Measurements from ENCODE around the gene ARL14EP. TPM values are rescaled to one million over a fixed set of nuclear protein-coding genes. Genes with fewer than 3 reads are reported as not detected.

Gene ARL14EP
- 10 to 100 TPM; 70.3 to 73.6 TPM for total RNA-seq
- polyA plus RNA-seq, result 10 to 100 TPM; 65.8 to 78.6 (median 71.2) TPM
- total RNA-seq, result 29.7 to 79.0 (median 55.4) reads per million in 6 experiments

DNA sequence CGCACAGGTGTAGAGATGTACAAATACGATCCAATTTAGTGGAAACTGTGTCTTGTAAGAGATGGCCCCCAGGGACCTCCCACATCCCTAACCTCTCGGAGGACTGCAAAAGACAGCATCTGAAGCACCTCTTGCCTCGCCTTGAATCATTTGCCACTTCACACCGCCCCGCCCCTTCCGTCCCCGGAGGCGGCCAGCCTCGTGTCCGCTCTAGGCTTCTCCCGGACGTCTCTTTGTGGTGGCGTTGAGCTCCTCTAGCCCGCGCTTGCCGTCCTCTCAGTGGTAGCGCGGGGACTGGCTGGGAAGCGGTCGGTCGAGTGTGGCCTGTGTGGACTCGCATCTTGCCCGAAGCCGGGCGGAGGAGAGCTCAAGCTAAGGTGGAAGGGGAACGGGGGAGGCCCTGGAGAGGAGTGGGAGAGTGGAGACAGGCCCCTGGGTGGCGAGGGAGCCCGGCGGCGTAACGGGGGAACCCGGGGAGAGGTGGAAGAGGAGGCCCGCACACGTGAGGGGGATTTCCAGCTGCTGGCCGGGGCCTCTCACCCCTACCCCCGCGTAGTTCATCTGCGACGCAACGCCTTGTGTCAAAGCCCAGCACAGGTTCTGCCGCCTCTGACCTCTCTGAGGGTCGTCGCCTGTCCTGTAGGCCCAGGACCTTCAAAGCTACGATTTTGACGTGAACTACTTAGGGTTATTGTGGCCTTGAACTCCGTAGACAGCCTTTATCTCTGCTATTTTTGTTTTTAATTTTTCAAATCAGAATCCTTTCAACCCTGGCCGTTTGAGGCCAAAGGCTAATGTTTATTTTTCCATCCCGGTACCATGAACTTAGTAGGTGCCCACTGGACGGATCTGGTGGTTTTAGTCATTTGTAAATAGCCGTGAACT, at the start of gene ARL14EP:
TSS of gene ARL14EP (plus strand) at position 279 of the 885 bp plus-strand sequence. CDS start 7,845 bp downstream, outside the sequence.
- Mint-ChIP-seq H3K4me1 (peaks cover 19 to 56% (median 45%) of the 10 kb centered on the region in 4 donors), H3K27ac (peak within 1 kb of the TSS; percentile 97 to 100 (median 99))
- POLR2A ChIA-PET, result interaction anchor here (0.6 to 1.9 kb wide), 6 partner anchors 8 to 98 kb away, joined by 3 to 8 read pairs (median 4); no protein-coding TSS in a partner anchor

GRCh38 chr11:30277176-30277575, 45.7 kb upstream of the ARL14EP start:
- peaks cover 2 to 9% (median 7%) of the 10 kb centered on the region in 5 donors for H3K27me3 Mint-ChIP-seq
- H3K9me3 Mint-ChIP-seq, result no peaks in the 10 kb centered on the region
- no peak overlapping the region for H3K27ac Mint-ChIP-seq
- POLR2A ChIA-PET, result no interaction called here
- no peak overlapping the region for H3K4me3 Mint-ChIP-seq
- DNase-seq (no peak), ATAC-seq (no peak)
- H3K36me3 Mint-ChIP-seq, result no peaks in the 10 kb centered on the region
- peaks cover 13 to 22% (median 19%) of the 10 kb centered on the region in 4 donors for H3K4me1 Mint-ChIP-seq

More for the DNA sequence above, at the start of gene ARL14EP:
- Mint-ChIP-seq H3K36me3 (peaks cover 0 to 3% (median 0%) of the 10 kb centered on the region in 3 donors), H3K9me3 (no peaks in the 10 kb centered on the region), H3K4me3 (peak within 1 kb of the TSS; percentile 95 to 100 (median 99)), H3K27me3 (peaks cover 0 to 14% (median 9%) of the 10 kb centered on the region in 5 donors)
- DNase-seq (peak; percentile 67 to 90 (median 84)), ATAC-seq (peak; percentile 85 to 86)

DNA sequence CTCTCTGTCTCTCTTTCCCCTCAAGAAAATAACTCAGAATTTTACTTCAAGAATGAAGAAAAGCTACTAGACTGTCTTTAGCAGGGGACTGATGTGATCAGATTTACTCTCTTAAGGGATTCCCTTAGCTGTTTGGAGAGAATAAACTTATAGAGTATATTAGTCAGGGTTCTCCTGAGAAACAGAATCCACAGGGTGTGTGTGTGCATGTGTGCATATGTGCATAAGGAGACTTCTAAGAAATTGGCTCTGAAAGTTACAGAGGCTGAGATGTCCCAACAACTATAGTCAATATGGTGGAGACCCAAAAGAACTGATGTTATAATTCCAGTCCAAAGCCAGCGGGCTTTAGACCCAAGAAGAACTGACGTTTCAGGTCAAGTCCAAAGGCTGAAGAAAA, 43.1 kb upstream of the ARL14EP start:
- Mint-ChIP-seq H3K4me1 (peaks cover 17 to 34% (median 28%) of the 10 kb centered on the region in 4 donors), H3K9me3 (no peaks in the 10 kb centered on the region), H3K27ac (no peak overlapping the region), H3K4me3 (no peak overlapping the region), H3K27me3 (no peaks in the 10 kb centered on the region), H3K36me3 (no peaks in the 10 kb centered on the region)
- ATAC-seq, result no peak
- POLR2A ChIA-PET, result no interaction called here
- DNase-seq, result no peak

DNA sequence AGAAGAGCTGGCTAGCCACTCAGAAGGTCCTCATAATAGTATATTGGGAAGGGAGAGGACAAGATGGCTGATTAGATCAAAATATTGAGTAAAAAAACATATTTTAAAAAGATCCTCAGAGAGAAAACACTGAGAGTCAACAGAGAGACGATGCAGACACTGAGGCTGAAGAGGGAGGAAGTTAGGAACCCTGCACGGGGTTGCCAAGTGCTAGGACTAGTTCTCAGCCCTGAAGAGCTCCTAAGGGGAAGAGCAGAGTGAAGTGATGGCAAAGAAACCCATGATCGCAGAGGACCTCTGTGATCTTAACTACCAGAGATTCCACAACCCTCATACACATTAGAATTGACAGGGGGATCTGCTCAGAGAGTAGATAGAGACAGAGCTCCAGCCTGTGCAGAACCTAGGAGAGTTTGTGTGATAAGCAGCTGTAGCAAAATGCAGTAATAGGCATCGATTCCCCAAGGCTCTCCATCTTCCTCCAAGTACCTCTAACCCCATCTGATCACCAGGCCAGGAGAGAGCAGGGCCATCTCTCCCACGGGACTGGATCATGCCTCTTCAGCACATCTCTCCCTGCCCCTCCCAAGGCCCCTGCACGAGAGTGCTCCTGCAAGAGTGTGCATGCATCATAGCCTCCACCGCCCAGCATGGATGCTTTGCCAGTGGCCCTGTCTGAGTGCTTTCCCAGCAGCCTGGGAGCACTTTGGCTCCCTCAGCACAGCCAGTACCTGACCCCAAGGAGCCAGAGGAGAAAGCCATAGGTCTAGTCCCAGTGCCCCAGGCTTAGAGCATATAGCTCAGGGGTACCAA, 41.2 kb upstream of the ARL14EP start:
- Mint-ChIP-seq H3K4me3 (peak overlapping the region; percentile 44 to 86 (median 68)), H3K4me1 (peaks cover 17 to 34% (median 28%) of the 10 kb centered on the region in 4 donors), H3K9me3 (no peaks in the 10 kb centered on the region), H3K27me3 (no peaks in the 10 kb centered on the region), H3K27ac (peak overlapping the region; percentile 27 to 92 (median 76)), H3K36me3 (no peaks in the 10 kb centered on the region)
- POLR2A ChIA-PET, result interaction anchor here (2.2 kb wide), 1 partner anchor 41 kb away, joined by 7 read pairs; the partner anchor contains the start of gene ARL14EP
- peak in 1 of 10 donors; percentile 3 for DNase-seq
- peak; percentile 28 to 39 for ATAC-seq

GRCh38 chr11:30282289-30282631, 40.6 kb upstream of the ARL14EP start:
- peak in 6 of 10 donors; percentile 2 to 27 (median 16) for DNase-seq
- Mint-ChIP-seq H3K4me1 (peaks cover 17 to 34% (median 28%) of the 10 kb centered on the region in 4 donors), H3K36me3 (no peaks in the 10 kb centered on the region), H3K27me3 (no peaks in the 10 kb centered on the region), H3K9me3 (no peaks in the 10 kb centered on the region), H3K4me3 (peak overlapping the region; percentile 44 to 86 (median 68)), H3K27ac (peak overlapping the region in 9 of 10 donors; percentile 24 to 92 (median 76))
- ATAC-seq, result peak; percentile 52 to 70
- POLR2A ChIA-PET, result interaction anchor here (2.2 kb wide), 1 partner anchor 40 kb away, joined by 7 read pairs; the partner anchor contains the start of gene ARL14EP

GRCh38 chr11:30284836-30285235, 38.1 kb upstream of the ARL14EP start:
- ATAC-seq, result no peak
- Mint-ChIP-seq H3K27me3 (no peaks in the 10 kb centered on the region), H3K27ac (peak overlapping the region in 1 of 10 donors; percentile 18), H3K36me3 (no peaks in the 10 kb centered on the region), H3K4me3 (no peak overlapping the region), H3K4me1 (peaks cover 17 to 34% (median 27%) of the 10 kb centered on the region in 4 donors), H3K9me3 (no peaks in the 10 kb centered on the region)
- POLR2A ChIA-PET, result no interaction called here
- no peak for DNase-seq

GRCh38 chr11:30285416-30286121, 37.3 kb upstream of the ARL14EP start:
- no peaks in the 10 kb centered on the region for H3K36me3 Mint-ChIP-seq
- H3K9me3 Mint-ChIP-seq, result no peaks in the 10 kb centered on the region
- DNase-seq (no peak), ATAC-seq (no peak)
- POLR2A ChIA-PET, result no interaction called here
- H3K4me1 Mint-ChIP-seq, result peaks cover 14 to 28% (median 22%) of the 10 kb centered on the region in 4 donors
- no peaks in the 10 kb centered on the region for H3K27me3 Mint-ChIP-seq
- no peak overlapping the region for H3K27ac Mint-ChIP-seq
- H3K4me3 Mint-ChIP-seq, result no peak overlapping the region

GRCh38 chr11:30291331-30291730, 31.6 kb upstream of the ARL14EP start:
- DNase-seq (no peak), ATAC-seq (no peak)
- Mint-ChIP-seq H3K36me3 (no peaks in the 10 kb centered on the region), H3K4me3 (no peak overlapping the region), H3K27ac (no peak overlapping the region), H3K4me1 (no peaks in the 10 kb centered on the region), H3K9me3 (peaks cover 0 to under 1% (median 0%) of the 10 kb centered on the region in 9 donors), H3K27me3 (peaks cover 0 to 9% (median 2%) of the 10 kb centered on the region in 5 donors)
- POLR2A ChIA-PET, result no interaction called here

GRCh38 chr11:30292545-30292944, 30.4 kb upstream of the ARL14EP start:
- peaks cover 0 to 4% (median 0%) of the 10 kb centered on the region in 9 donors for H3K9me3 Mint-ChIP-seq
- no peak overlapping the region for H3K4me3 Mint-ChIP-seq
- DNase-seq, result no peak
- H3K4me1 Mint-ChIP-seq, result no peaks in the 10 kb centered on the region
- no peak overlapping the region for H3K27ac Mint-ChIP-seq
- H3K36me3 Mint-ChIP-seq, result no peaks in the 10 kb centered on the region
- no peak for ATAC-seq
- peaks cover 0 to 9% (median 2%) of the 10 kb centered on the region in 5 donors for H3K27me3 Mint-ChIP-seq
- POLR2A ChIA-PET, result no interaction called here

DNA sequence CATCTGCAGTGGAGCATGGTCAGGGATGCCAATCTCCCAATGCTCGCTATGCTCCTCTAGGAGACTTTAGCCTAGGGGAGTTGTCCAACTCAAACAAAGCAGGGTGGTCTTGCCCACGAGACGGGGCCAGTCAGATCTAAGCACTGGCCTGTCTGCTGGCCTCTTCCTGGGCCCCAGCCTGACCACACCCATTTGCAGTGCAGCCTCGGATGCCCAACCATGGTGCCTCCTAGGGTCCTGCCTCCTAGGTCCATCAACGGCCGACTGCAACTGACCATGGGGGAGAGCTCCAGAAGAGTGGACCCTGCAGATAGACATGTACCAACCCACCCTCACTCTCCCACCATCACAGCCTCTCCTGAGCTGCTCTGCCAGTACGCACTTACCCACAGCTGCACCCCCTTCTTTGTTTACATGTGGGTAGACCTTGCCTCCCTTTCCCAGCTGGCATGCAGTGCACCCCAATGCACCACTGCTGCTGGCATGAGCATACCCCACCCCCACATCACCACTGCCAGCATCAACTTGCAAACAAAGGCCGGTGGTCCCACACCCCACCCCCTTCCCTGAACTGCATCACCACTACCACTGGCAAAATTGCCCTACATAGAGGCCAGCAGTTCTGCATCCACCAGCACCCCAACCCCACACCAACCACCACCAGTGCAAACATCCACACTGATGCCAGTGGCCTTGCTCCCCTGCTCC, 27.6 kb upstream of the ARL14EP start:
- H3K4me1 Mint-ChIP-seq, result no peaks in the 10 kb centered on the region
- no peak for ATAC-seq
- no peak overlapping the region for H3K4me3 Mint-ChIP-seq
- POLR2A ChIA-PET, result no interaction called here
- no peaks in the 10 kb centered on the region for H3K36me3 Mint-ChIP-seq
- no peak for DNase-seq
- peaks cover 0 to 10% (median 0%) of the 10 kb centered on the region in 9 donors for H3K9me3 Mint-ChIP-seq
- H3K27ac Mint-ChIP-seq, result no peak overlapping the region
- peaks cover 0 to 9% (median 2%) of the 10 kb centered on the region in 5 donors for H3K27me3 Mint-ChIP-seq

GRCh38 chr11:30304620-30305019, 18.3 kb upstream of the ARL14EP start:
- Mint-ChIP-seq H3K4me1 (no peaks in the 10 kb centered on the region), H3K4me3 (no peak overlapping the region), H3K9me3 (peaks cover 0 to under 1% (median 0%) of the 10 kb centered on the region in 9 donors), H3K27me3 (peaks cover 2 to 14% (median 3%) of the 10 kb centered on the region in 5 donors), H3K36me3 (no peaks in the 10 kb centered on the region), H3K27ac (no peak overlapping the region)
- POLR2A ChIA-PET, result no interaction called here
- no peak for ATAC-seq
- no peak for DNase-seq
